ENCODE data around the gene PRKAA1.

GRCh38 chr5:40801771-40802562 lies 3.8 kb upstream of the PRKAA1 start:
- TF ChIP-seq, protein P1, sequence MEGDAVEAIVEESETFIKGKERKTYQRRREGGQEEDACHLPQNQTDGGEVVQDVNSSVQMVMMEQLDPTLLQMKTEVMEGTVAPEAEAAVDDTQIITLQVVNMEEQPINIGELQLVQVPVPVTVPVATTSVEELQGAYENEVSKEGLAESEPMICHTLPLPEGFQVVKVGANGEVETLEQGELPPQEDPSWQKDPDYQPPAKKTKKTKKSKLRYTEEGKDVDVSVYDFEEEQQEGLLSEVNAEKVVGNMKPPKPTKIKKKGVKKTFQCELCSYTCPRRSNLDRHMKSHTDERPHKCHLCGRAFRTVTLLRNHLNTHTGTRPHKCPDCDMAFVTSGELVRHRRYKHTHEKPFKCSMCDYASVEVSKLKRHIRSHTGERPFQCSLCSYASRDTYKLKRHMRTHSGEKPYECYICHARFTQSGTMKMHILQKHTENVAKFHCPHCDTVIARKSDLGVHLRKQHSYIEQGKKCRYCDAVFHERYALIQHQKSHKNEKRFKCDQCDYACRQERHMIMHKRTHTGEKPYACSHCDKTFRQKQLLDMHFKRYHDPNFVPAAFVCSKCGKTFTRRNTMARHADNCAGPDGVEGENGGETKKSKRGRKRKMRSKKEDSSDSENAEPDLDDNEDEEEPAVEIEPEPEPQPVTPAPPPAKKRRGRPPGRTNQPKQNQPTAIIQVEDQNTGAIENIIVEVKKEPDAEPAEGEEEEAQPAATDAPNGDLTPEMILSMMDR (conservative IDR thresholded peaks at IDR 0.05; ENCODE audit: low read length), result no peak
- TF ChIP-seq EZH2phosphoT487 (IDR thresholded peaks at IDR 0.05; ENCODE audit: borderline replicate concordance), result no peak

Measured in Loucy (cell line).